T47D (cell line): Measurements from ENCODE around the gene SPEG.

Experiments
- DNase-seq, 2 experiments: peaks; one replicate each; pipeline versions ENCODE4 v3.0.0 to v3.0.0-alpha.2; 2011 to 2012; ENCODE audit warnings: low read depth in 1 of 2, low spot score in 1 of 2
- JUND ChIP-seq: IDR thresholded peaks from 2 replicates; pipeline ENCODE4 v1.6.1; 2012; ENCODE audit warnings: low read depth
- in situ Hi-C: cut with HindIII; loops from 2 replicates; pipeline ENCODE4 v1.10.0; 2016; ENCODE audit warnings: low sequenced_read_pairs, low pct_unique_long_range_greater_than_20kb

SPEG gene

GRCh38 chr2:219468410-219469185 is 34.0 kb downstream of the SPEG start:
- DNase-seq = no peak
- no peak for TF ChIP-seq JUND
- in situ Hi-C loops = no loop called here

- in situ Hi-C loops = no loop called here
- no peak for TF ChIP-seq JUND
- DNase-seq = no peak
Observed at GRCh38 chr2:219469186-219469724, 34.6 kb downstream of the SPEG start.

- DNase-seq = no peak
- in situ Hi-C loops = no loop called here
- no peak for TF ChIP-seq JUND
Observed at GRCh38 chr2:219470429-219470828, 35.8 kb downstream of the SPEG start.

- no peak for DNase-seq
- TF ChIP-seq JUND = no peak
- in situ Hi-C loops = no loop called here
Observed at GRCh38 chr2:219471476-219472371, 37.1 kb downstream of the SPEG start.

GRCh38 chr2:219472629-219473187 is 38.1 kb downstream of the SPEG start:
- no peak for DNase-seq
- in situ Hi-C loops = no loop called here
- no peak for TF ChIP-seq JUND

GRCh38 chr2:219473511-219473910 is 38.9 kb downstream of the SPEG start:
- DNase-seq = no peak
- TF ChIP-seq JUND = no peak
- in situ Hi-C loops = no loop called here

- in situ Hi-C loops = no loop called here
- TF ChIP-seq JUND = no peak
- DNase-seq = no peak
Observed at GRCh38 chr2:219474285-219475060, 39.8 kb downstream of the SPEG start.

GRCh38 chr2:219475278-219475677 is 40.6 kb downstream of the SPEG start:
- DNase-seq = no peak
- TF ChIP-seq JUND = no peak
- in situ Hi-C loops = no loop called here

GRCh38 chr2:219475697-219476651 is 41.3 kb downstream of the SPEG start:
- peak; percentile 47 to 59 for DNase-seq
- in situ Hi-C loops = no loop called here
- TF ChIP-seq JUND = no peak

GRCh38 chr2:219476652-219477151 is 42.1 kb downstream of the SPEG start:
- TF ChIP-seq JUND = no peak
- no peak for DNase-seq

GRCh38 chr2:219477179-219477578 is 42.5 kb downstream of the SPEG start:
- no peak for DNase-seq
- in situ Hi-C loops = no loop called here
- no peak for TF ChIP-seq JUND

More at GRCh38 chr2:219476652-219477151, 42.1 kb downstream of the SPEG start:
- in situ Hi-C loops = no loop called here
